Endothelial cell of umbilical vein (primary cell): ENCODE results near the gene AIF1. TPM values are rescaled to one million over a fixed set of nuclear protein-coding genes. Genes with fewer than 3 reads are reported as not detected.

Experiments
- BruUV-seq: library from RNA; stranded (reverse); fragments of 400-500 nt; replicated peaks from 2 replicates; lab custom pipeline; 2021; lab: Mats Ljungman, UMichigan
- CTCF ChIA-PET: fragments of 300-600, 350-600 bp; sonication (Branson Sonifier 250); formaldehyde crosslinking; loops from one replicate; lab custom pipeline; 2021; ENCODE audit warnings: antibody characterized with exemption, inconsistent platforms; lab: Charles Lee
- POLR2A ChIA-PET: fragments of 300-600, 350-600 bp; sonication (Branson Sonifier 250); formaldehyde crosslinking; loops from one replicate; lab custom pipeline; 2021; ENCODE audit warnings: antibody characterized with exemption, inconsistent platforms; lab: Charles Lee
- DNase-seq: peaks from one replicate; pipeline ENCODE4 v3.0.0-alpha.2; 2011; ENCODE audit warnings: low read depth, low spot score
- FAIRE-seq: peaks from 2 replicates; lab custom pipeline; 2011; peaks lifted over from hg19 to GRCh38; lab: Jason Lieb, UNC
- H2AFZ ChIP-seq: 2 replicates; pipeline ENCODE4 v1.6.0; 2012; ENCODE audit warnings: low read depth, low read length, control low read depth, inconsistent platforms
- H3K27ac ChIP-seq: 2 replicates; pipeline ENCODE4 v1.5.1; 2011; ENCODE audit warnings: low read depth, mild to moderate bottlenecking, control low read depth, low read length, moderate library complexity; ENCODE audit not compliant: insufficient read depth
- H3K27me3 ChIP-seq, 2 experiments: 2 replicates each; pipeline versions ENCODE4 v1.6.0 to v1.6.1; 2011; ENCODE audit warnings: low read length in 2 of 2, mixed read lengths in 1 of 2; ENCODE audit not compliant: control insufficient read depth in 2 of 2, insufficient read depth in 2 of 2
- H3K36me3 ChIP-seq, 2 experiments: 2 replicates in 1 of 2; 3 replicates in 1 of 2; pipeline ENCODE4 v1.5.1; 2011; ENCODE audit warnings: low read length in 2 of 2, mild to moderate bottlenecking in 1 of 2, moderate library complexity in 1 of 2; ENCODE audit not compliant: control insufficient read depth in 2 of 2, insufficient read depth in 2 of 2; ENCODE audit errors: extremely low read depth in 1 of 2
- H3K4me1 ChIP-seq: 3 replicates; pipeline ENCODE4 v1.5.1; 2011; ENCODE audit warnings: mild to moderate bottlenecking, low read length; ENCODE audit not compliant: control insufficient read depth, insufficient read depth; ENCODE audit errors: extremely low read depth
- H3K4me2 ChIP-seq: 2 replicates; pipeline ENCODE4 v1.6.1; 2011; ENCODE audit warnings: low read length, control low read depth, mixed read lengths; ENCODE audit not compliant: insufficient read depth
- H3K4me3 ChIP-seq, 3 experiments: fragments of 200-600 bp in 1 of 3; sonication (generic), shearing (Covaris generic) in 1 of 3; replicated peaks in 1 of 3; 2 replicates each; pipeline ENCODE4 v1.5.1; 2011 to 2016; ENCODE audit warnings: control low read depth in 3 of 3, low read length in 3 of 3, mild to moderate bottlenecking in 2 of 3, inconsistent platforms in 1 of 3, low read depth in 1 of 3, moderate library complexity in 1 of 3; ENCODE audit not compliant: insufficient read depth in 1 of 3
- H3K79me2 ChIP-seq: 2 replicates; pipeline ENCODE4 v1.6.0; 2012; ENCODE audit warnings: low read length, inconsistent platforms; ENCODE audit not compliant: control insufficient read depth, insufficient read depth
- H3K9ac ChIP-seq: replicated peaks from 2 replicates; pipeline ENCODE3; 2011; ENCODE audit warnings: low read length, control low read depth; ENCODE audit not compliant: insufficient read depth; ENCODE audit errors: extremely low read depth
- H3K9me1 ChIP-seq: replicated peaks from 3 replicates; pipeline ENCODE4 v1.6.0; 2011; ENCODE audit warnings: mild to moderate bottlenecking, low read length; ENCODE audit not compliant: control insufficient read depth, insufficient read depth; ENCODE audit errors: extremely low read depth
- H3K9me3 ChIP-seq: replicated peaks from 2 replicates; pipeline ENCODE4 v1.5.1; 2012; ENCODE audit warnings: low read length, inconsistent platforms; ENCODE audit not compliant: control insufficient read depth, insufficient read depth
- H4K20me1 ChIP-seq: replicated peaks from 2 replicates; pipeline ENCODE3; 2011; ENCODE audit warnings: mild to moderate bottlenecking, low read length; ENCODE audit not compliant: control insufficient read depth, insufficient read depth; ENCODE audit errors: extremely low read depth
- EZH2 ChIP-seq: IDR thresholded peaks from 2 replicates; pipeline ENCODE4 v1.6.1; 2012; ENCODE audit warnings: borderline replicate concordance, low read depth, mild to moderate bottlenecking, moderate library complexity, low read length, inconsistent platforms; ENCODE audit not compliant: severe bottlenecking
- FOS ChIP-seq: IDR thresholded peaks from 2 replicates; pipeline ENCODE4 v1.6.1; 2011; ENCODE audit warnings: mild to moderate bottlenecking, low read length, moderate library complexity, borderline replicate concordance; ENCODE audit not compliant: insufficient read depth
- GATA2 ChIP-seq: IDR thresholded peaks from 2 replicates; pipeline ENCODE4 v1.7.0; 2011; ENCODE audit warnings: low read depth, mild to moderate bottlenecking, moderate library complexity, mixed read lengths, low read length; ENCODE audit not compliant: insufficient read length, insufficient read depth
- JUN ChIP-seq: IDR thresholded peaks from 2 replicates; pipeline ENCODE4 v1.6.1; 2011; ENCODE audit warnings: borderline replicate concordance, low read depth; ENCODE audit not compliant: insufficient read length, insufficient read depth
- MYC ChIP-seq: IDR thresholded peaks from one replicate; pipeline ENCODE4 v1.6.1; 2011; ENCODE audit warnings: mild to moderate bottlenecking, low read depth, low read length
- POLR2A ChIP-seq: IDR thresholded peaks from 2 replicates; pipeline ENCODE4 v1.6.1; 2012; ENCODE audit warnings: low read depth, mild to moderate bottlenecking, control low read depth, low read length
- POLR2AphosphoS5 ChIP-seq: IDR thresholded peaks from 2 replicates; pipeline ENCODE4 v1.6.1; 2012; ENCODE audit warnings: low read depth, mild to moderate bottlenecking, control low read depth, low read length, moderate library complexity; ENCODE audit not compliant: insufficient read depth
- dilution Hi-C: fragments of 300-500 bp; cut with MboI; formaldehyde crosslinking; loops from one replicate; pipeline ENCODE4 v1.15.0; 2019; ENCODE audit warnings: low sequenced_read_pairs; ENCODE audit not compliant: extremely low pct_ligation_motif_present
- intact Hi-C: fragments of 100-400 bp; cut with micrococcal nuclease; formaldehyde crosslinking; loops from one replicate; pipeline ENCODE4 v1.10.0; 2022
- polyA plus RNA-seq, 4 experiments: library from polyadenylated mRNA; depleted of rRNA in 3 of 4; stranded (reverse) in 3 of 4; unstranded in 1 of 4; fragments of >200 nt; gene quantifications; 2 replicates each; pipeline versions ENCODE4 v1.2.1 to v1.2.3, GENCODE V29; 2011 to 2012; ENCODE audit warnings: missing spikeins in 1 of 4
- total RNA-seq: library from RNA; stranded (reverse); gene quantifications from 2 replicates; pipeline ENCODE4 v1.2.3, GENCODE V29; 2021
- TF ChIP-seq, protein P1 (sequence below), 2 donors: IDR thresholded peaks; 1 replicate in 1 of 2; 2 replicates in 1 of 2; pipeline ENCODE4 v1.5.1; 2011; ENCODE audit warnings: low read length in 2 of 2, mild to moderate bottlenecking in 2 of 2, moderate library complexity in 2 of 2, control low read depth in 1 of 2, inconsistent platforms in 1 of 2, low read depth in 1 of 2; ENCODE audit not compliant: insufficient read depth in 1 of 2; ENCODE audit errors: extremely low read depth in 1 of 2
- TF ChIP-seq, protein P2 (sequence below): IDR thresholded peaks from 2 replicates; pipeline ENCODE4 v1.6.1; 2011; ENCODE audit not compliant: insufficient read depth, insufficient read length

The AIF1 gene
- total and polyA plus RNA-seq, 2 donors (not counting 3 experiments of a cell fraction or from before 2014, with no cell fraction given), result not detected

DNA sequence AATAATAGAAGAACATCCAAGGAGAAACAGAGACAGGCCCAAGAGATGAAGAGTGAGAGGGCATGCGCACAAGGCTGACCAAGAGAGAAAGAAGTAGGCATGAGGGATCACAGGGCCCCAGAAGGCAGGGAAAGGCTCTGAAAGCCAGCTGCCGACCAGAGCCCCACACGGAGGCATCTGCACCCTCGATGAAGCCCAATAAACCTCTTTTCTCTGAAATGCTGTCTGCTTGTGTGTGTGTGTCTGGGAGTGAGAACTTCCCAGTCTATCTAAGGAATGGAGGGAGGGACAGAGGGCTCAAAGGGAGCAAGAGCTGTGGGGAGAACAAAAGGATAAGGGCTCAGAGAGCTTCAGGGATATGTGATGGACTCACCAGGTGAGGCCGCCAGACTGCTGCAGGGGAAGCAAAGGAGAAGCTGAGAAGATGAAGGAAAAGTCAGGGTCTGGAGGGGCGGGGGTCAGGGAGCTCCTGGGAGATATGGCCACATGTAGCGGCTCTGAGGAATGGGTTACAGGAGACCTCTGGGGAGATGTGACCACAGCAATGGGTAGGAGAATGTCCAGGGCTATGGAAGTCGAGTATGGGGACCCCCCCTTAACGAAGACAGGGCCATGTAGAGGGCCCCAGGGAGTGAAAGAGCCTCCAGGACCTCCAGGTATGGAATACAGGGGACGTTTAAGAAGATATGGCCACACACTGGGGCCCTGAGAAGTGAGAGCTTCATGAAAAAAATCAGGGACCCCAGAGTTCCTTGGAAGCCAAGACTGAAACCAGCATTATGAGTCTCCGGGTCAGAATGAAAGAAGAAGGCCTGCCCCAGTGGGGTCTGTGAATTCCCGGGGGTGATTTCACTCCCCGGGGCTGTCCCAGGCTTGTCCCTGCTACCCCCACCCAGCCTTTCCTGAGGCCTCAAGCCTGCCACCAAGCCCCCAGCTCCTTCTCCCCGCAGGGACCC, 40.6 kb upstream of the AIF1 start:
- FAIRE-seq (no peak), DNase-seq (no peak)
- no peak overlapping the region for H3K4me3 ChIP-seq
- POLR2A ChIA-PET, result no interaction called here
- no peak overlapping the region for H2AFZ ChIP-seq
- no peak overlapping the region for H3K9ac ChIP-seq
- H4K20me1 ChIP-seq, result no peaks in the 10 kb centered on the region
- dilution Hi-C loops, result no loop called here
- no peak overlapping the region for H3K27ac ChIP-seq
- CTCF ChIA-PET, result interaction anchor here (4.2 to 32.6 kb wide), 3 partner anchors 11 to 21 kb away, joined by 16 to 1517 read pairs (median 286); partner anchors contain the start of genes ATP6V1G2, DDX39B, LST1 and NCR3
- no peaks in the 10 kb centered on the region for H3K27me3 ChIP-seq
- no peaks in the 10 kb centered on the region for H3K9me3 ChIP-seq
- no peaks in the 10 kb centered on the region for H3K4me1 ChIP-seq
- H3K36me3 ChIP-seq, result no peaks in the 10 kb centered on the region
- no TSS peak for BruUV-seq
- no peaks in the 10 kb centered on the region for H3K9me1 ChIP-seq
- no peak overlapping the region for H3K4me2 ChIP-seq
- no peaks in the 10 kb centered on the region for H3K79me2 ChIP-seq
- intact Hi-C loops, result no loop called here
- TF ChIP-seq, protein P1, sequence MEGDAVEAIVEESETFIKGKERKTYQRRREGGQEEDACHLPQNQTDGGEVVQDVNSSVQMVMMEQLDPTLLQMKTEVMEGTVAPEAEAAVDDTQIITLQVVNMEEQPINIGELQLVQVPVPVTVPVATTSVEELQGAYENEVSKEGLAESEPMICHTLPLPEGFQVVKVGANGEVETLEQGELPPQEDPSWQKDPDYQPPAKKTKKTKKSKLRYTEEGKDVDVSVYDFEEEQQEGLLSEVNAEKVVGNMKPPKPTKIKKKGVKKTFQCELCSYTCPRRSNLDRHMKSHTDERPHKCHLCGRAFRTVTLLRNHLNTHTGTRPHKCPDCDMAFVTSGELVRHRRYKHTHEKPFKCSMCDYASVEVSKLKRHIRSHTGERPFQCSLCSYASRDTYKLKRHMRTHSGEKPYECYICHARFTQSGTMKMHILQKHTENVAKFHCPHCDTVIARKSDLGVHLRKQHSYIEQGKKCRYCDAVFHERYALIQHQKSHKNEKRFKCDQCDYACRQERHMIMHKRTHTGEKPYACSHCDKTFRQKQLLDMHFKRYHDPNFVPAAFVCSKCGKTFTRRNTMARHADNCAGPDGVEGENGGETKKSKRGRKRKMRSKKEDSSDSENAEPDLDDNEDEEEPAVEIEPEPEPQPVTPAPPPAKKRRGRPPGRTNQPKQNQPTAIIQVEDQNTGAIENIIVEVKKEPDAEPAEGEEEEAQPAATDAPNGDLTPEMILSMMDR (IDR thresholded peaks at IDR 0.05; ENCODE audit: extremely low read depth in 1 of 2, insufficient read depth in 1 of 2, low read depth in 1 of 2, low read length in 2 of 2), result no peak
- TF ChIP-seq EZH2 (no peak), POLR2A (no peak), FOS (no peak), MYC (no peak), POLR2AphosphoS5 (no peak), JUN (no peak), GATA2 (no peak)
- TF ChIP-seq, protein P2, sequence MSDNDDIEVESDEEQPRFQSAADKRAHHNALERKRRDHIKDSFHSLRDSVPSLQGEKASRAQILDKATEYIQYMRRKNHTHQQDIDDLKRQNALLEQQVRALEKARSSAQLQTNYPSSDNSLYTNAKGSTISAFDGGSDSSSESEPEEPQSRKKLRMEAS, result no peak
